HFFc6 (cell line): ENCODE measurements around the gene XXYLT1. TPM values are rescaled to one million over a fixed set of nuclear protein-coding genes. Genes with fewer than 3 reads are reported as not detected.
"Not testable (repeated sequence)": the region's sequence is repeated elsewhere in the genome, so short reads cannot be mapped to it uniquely, and the experiment has no call there.

Source experiments
- DNase-seq: peaks from one replicate; pipeline ENCODE4 v3.0.0-alpha.2; 2018
- H3K27ac Mint-ChIP-seq: 2 replicates; pipeline ENCODE4 v1.8.0; 2020; ENCODE audit warnings: mild to moderate bottlenecking, mixed read lengths
- H3K27me3 Mint-ChIP-seq: 2 replicates; pipeline ENCODE4 v1.8.0; 2021; ENCODE audit warnings: mild to moderate bottlenecking, moderate library complexity, mixed read lengths; ENCODE audit not compliant: insufficient read depth
- H3K36me3 Mint-ChIP-seq: 2 replicates; pipeline ENCODE4 v1.8.0; 2021; ENCODE audit warnings: low read depth, mixed read lengths
- H3K4me1 Mint-ChIP-seq: 2 replicates; pipeline ENCODE4 v1.8.0; 2020; ENCODE audit warnings: low read depth, mixed read lengths
- H3K4me3 Mint-ChIP-seq: 2 replicates; pipeline ENCODE4 v1.8.0; 2020; ENCODE audit warnings: mild to moderate bottlenecking, moderate library complexity, mixed read lengths
- H3K9me3 Mint-ChIP-seq: 2 replicates; pipeline ENCODE4 v1.8.0; 2020; ENCODE audit warnings: mild to moderate bottlenecking, mixed read lengths
- total RNA-seq, 6 experiments: library from RNA; stranded (reverse); fragmentation: NEBNext Ultra II Directional; extraction: Animal tissue kit (Norgen Biotek cat#: 25700); gene quantifications; 2 replicates in 1 of 6; 3 replicates in 5 of 6; pipeline ENCODE4 v1.2.3, GENCODE V29; 2021
- TF ChIP-seq, protein P1 (sequence below): fragments of 200-600 bp; sonication (generic); IDR thresholded peaks from 2 replicates; pipeline ENCODE4 v1.5.0; 2021; ENCODE audit warnings: antibody characterized with exemption, mild to moderate bottlenecking

XXYLT1 gene
- total RNA-seq, 6 experiments from 2014 or later = 16.9 to 24.2 (median 18.3) TPM

DNA sequence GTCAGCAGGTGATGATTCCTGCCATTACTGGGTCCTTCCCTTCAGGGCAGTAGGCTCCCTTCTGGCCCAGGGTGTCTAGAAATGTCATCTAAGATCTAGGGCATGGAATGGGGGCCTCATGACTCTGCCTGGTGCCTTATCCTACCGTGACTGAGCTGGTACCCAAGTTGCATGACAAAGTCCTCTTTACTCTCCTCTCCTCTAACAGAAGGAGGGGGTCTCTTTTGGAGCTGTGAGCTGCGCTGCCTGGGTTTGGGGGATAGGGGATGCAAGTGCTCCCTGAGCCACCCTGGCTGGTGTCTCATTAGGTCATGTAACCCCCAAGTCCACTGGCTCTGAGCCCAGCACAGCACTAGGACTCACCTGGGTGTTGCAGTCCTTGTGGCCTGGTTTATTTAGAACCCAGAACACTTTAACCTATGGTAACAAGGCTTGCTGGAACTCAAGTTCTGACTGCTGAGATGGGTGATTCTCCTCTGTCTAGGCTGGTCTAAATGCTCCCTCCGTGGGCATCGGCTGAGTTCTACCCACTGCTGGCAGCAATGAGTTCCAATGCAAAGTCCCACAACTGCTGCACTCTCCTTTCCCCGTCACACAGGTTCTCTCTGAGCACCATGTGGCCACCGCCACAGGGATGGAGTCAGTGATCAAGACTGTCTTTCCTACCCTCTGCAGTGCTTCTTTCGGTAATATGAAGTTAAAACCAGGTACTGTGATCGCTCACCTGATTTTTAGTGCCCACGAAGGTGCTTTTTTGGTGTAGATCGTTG, 34.0 kb downstream of the XXYLT1 start:
- peaks cover 14% of the 10 kb centered on the region for H3K36me3 Mint-ChIP-seq
- H3K4me3 Mint-ChIP-seq = no peak overlapping the region
- TF ChIP-seq, protein P1, sequence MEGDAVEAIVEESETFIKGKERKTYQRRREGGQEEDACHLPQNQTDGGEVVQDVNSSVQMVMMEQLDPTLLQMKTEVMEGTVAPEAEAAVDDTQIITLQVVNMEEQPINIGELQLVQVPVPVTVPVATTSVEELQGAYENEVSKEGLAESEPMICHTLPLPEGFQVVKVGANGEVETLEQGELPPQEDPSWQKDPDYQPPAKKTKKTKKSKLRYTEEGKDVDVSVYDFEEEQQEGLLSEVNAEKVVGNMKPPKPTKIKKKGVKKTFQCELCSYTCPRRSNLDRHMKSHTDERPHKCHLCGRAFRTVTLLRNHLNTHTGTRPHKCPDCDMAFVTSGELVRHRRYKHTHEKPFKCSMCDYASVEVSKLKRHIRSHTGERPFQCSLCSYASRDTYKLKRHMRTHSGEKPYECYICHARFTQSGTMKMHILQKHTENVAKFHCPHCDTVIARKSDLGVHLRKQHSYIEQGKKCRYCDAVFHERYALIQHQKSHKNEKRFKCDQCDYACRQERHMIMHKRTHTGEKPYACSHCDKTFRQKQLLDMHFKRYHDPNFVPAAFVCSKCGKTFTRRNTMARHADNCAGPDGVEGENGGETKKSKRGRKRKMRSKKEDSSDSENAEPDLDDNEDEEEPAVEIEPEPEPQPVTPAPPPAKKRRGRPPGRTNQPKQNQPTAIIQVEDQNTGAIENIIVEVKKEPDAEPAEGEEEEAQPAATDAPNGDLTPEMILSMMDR = no peak
- DNase-seq = no peak
- H3K4me1 Mint-ChIP-seq = no peaks in the 10 kb centered on the region
- no peaks in the 10 kb centered on the region for H3K27me3 Mint-ChIP-seq
- H3K27ac Mint-ChIP-seq = no peak overlapping the region
- H3K9me3 Mint-ChIP-seq = no peaks in the 10 kb centered on the region

- no peak for DNase-seq
- Mint-ChIP-seq H3K9me3 (no peaks in the 10 kb centered on the region), H3K27me3 (no peaks in the 10 kb centered on the region), H3K4me3 (no peak overlapping the region), H3K36me3 (peaks cover 14% of the 10 kb centered on the region), H3K27ac (no peak overlapping the region), H3K4me1 (no peaks in the 10 kb centered on the region)
- TF ChIP-seq, protein P1 = no peak
Observed at GRCh38 chr3:195236076-195236798, 34.7 kb downstream of the XXYLT1 start.

- Mint-ChIP-seq H3K27ac (no peak overlapping the region), H3K4me1 (no peaks in the 10 kb centered on the region), H3K9me3 (no peaks in the 10 kb centered on the region), H3K27me3 (no peaks in the 10 kb centered on the region), H3K4me3 (no peak overlapping the region), H3K36me3 (peaks cover 10% of the 10 kb centered on the region)
- DNase-seq = no peak
- TF ChIP-seq, protein P1 = no peak
Observed at GRCh38 chr3:195230244-195230643, 40.7 kb downstream of the XXYLT1 start.

- not testable (repeated sequence) for H3K36me3 Mint-ChIP-seq, DNase-seq, H3K4me1 Mint-ChIP-seq, H3K27me3 Mint-ChIP-seq, H3K4me3 Mint-ChIP-seq, H3K27ac Mint-ChIP-seq, H3K9me3 Mint-ChIP-seq
Observed at GRCh38 chr3:195228886-195229285, 42.1 kb downstream of the XXYLT1 start.

GRCh38 chr3:195227871-195228270, 43.1 kb downstream of the XXYLT1 start:
- Mint-ChIP-seq H3K4me3 (no peak overlapping the region), H3K27me3 (no peaks in the 10 kb centered on the region; the same call in none of the 2 replicates), H3K9me3 (no peaks in the 10 kb centered on the region), H3K36me3 (peaks cover 5% of the 10 kb centered on the region; the same call in 1 of the 2 replicates), H3K27ac (no peak overlapping the region), H3K4me1 (peaks cover 15% of the 10 kb centered on the region)
- DNase-seq = no peak
- TF ChIP-seq, protein P1 = no peak

GRCh38 chr3:195226900-195227447, 44.0 kb downstream of the XXYLT1 start:
- TF ChIP-seq, protein P1 = peak; percentile 70
- peaks cover 20% of the 10 kb centered on the region for H3K4me1 Mint-ChIP-seq
- H3K27ac Mint-ChIP-seq = no peak overlapping the region
- no peak overlapping the region for H3K4me3 Mint-ChIP-seq
- H3K9me3 Mint-ChIP-seq = no peaks in the 10 kb centered on the region
- H3K36me3 Mint-ChIP-seq = no peaks in the 10 kb centered on the region
- DNase-seq = no peak
- H3K27me3 Mint-ChIP-seq = no peaks in the 10 kb centered on the region; the same call in none of the 2 replicates
